Measurements from ENCODE around the gene PRDM16. TPM values are rescaled to one million over a fixed set of nuclear protein-coding genes. Genes with fewer than 3 reads are reported as not detected.

PRDM16 gene
- total and polyA plus RNA-seq, 2 of the 13 experiments (the other 11 are each of a cell fraction or from before 2014, with no cell fraction given), result 0.15 to 0.81 TPM

DNA sequence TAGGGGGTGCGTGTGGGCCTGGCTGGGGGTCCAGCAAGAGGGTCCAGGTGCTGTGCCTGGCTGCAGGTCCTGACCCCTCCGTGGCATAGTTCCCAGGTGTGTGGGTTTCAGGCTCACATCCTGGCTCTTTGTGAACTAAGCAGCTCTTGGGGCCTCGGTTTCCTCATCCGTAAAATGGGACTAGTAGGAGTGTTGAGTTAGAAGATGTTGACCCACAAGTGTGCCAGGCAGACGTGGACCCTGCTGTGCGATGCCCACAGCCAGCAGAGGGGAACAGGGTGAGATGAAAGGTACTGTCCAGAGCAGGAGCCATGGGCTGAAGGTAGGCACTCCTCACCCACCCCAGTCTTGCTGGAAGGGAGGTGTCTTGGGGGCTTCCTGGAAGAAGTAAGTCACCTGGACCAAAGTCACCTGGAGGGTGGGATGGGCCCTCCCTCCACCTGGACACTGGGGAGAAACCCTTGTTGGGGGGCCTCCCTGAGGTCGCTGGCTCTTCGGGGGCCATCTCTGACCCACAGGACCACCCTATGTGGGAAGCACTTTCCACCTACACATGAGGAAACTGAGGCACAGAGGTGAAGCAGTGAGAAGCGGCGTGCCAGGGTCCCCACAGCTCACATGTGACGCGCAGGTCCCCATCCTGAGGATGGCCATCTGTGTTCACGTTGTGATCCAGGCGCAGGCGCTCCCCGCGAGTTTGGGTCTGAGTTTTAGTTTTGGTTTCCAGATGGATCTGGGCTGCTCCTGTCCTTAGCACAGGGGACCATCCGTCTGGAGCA, 386.9 kb downstream of the PRDM16 start (continued):
- TF ChIP-seq PHF5A (CRISPR knock-in tag; IDR thresholded peaks at IDR 0.05; ENCODE audit: low read depth, unreplicated experiment) (no peak), ZC3H13 (CRISPR knock-in tag; IDR thresholded peaks at IDR 0.05) (peak; percentile 4; the same call in 1 of the 2 replicates), ZSCAN31 (CRISPR knock-in tag; IDR thresholded peaks at IDR 0.05; ENCODE audit: low read depth) (no peak), NFKBIZ (CRISPR knock-in tag; IDR thresholded peaks at IDR 0.05) (no peak), KLF12 (CRISPR knock-in tag; IDR thresholded peaks at IDR 0.05; ENCODE audit: borderline replicate concordance) (no peak), SP5 (CRISPR knock-in tag; IDR thresholded peaks at IDR 0.05; ENCODE audit: borderline replicate concordance, low read depth) (no peak), ZFP62 (CRISPR knock-in tag; IDR thresholded peaks at IDR 0.05) (no peak), NFATC3 (CRISPR knock-in tag; IDR thresholded peaks at IDR 0.05) (no peak), ZNF260 (CRISPR knock-in tag; IDR thresholded peaks at IDR 0.05; ENCODE audit: borderline replicate concordance, low read depth) (no peak), RAD51 (IDR thresholded peaks at IDR 0.05; ENCODE audit: borderline replicate concordance) (no peak), TOPORS (CRISPR knock-in tag; IDR thresholded peaks at IDR 0.05) (no peak), ATM (IDR thresholded peaks at IDR 0.05; ENCODE audit: borderline replicate concordance) (no peak), ZMYM3 (CRISPR knock-in tag; IDR thresholded peaks at IDR 0.05) (peak; percentile 91), MYNN (CRISPR knock-in tag; IDR thresholded peaks at IDR 0.05; ENCODE audit: low read depth) (no peak), SATB2 (CRISPR knock-in tag; IDR thresholded peaks at IDR 0.05) (no peak), ZNF644 (CRISPR knock-in tag; IDR thresholded peaks at IDR 0.05; ENCODE audit: low read depth) (no peak), ZNF101 (CRISPR knock-in tag; IDR thresholded peaks at IDR 0.05; ENCODE audit: borderline replicate concordance, low read depth) (no peak), RBM39 (IDR thresholded peaks at IDR 0.05; ENCODE audit: low read depth, low read length, poor library complexity, severe bottlenecking) (no peak), RAD21 (CRISPR knock-in tag; IDR thresholded peaks at IDR 0.05) (no peak), ZNF484 (CRISPR knock-in tag; IDR thresholded peaks at IDR 0.05; ENCODE audit: borderline replicate concordance, low read depth) (no peak)
- TF ChIP-seq, protein P1, sequence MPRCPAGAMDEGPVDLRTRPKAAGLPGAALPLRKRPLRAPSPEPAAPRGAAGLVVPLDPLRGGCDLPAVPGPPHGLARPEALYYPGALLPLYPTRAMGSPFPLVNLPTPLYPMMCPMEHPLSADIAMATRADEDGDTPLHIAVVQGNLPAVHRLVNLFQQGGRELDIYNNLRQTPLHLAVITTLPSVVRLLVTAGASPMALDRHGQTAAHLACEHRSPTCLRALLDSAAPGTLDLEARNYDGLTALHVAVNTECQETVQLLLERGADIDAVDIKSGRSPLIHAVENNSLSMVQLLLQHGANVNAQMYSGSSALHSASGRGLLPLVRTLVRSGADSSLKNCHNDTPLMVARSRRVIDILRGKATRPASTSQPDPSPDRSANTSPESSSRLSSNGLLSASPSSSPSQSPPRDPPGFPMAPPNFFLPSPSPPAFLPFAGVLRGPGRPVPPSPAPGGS (CRISPR knock-in tag; IDR thresholded peaks at IDR 0.05), result no peak
- TF ChIP-seq, protein P2, sequence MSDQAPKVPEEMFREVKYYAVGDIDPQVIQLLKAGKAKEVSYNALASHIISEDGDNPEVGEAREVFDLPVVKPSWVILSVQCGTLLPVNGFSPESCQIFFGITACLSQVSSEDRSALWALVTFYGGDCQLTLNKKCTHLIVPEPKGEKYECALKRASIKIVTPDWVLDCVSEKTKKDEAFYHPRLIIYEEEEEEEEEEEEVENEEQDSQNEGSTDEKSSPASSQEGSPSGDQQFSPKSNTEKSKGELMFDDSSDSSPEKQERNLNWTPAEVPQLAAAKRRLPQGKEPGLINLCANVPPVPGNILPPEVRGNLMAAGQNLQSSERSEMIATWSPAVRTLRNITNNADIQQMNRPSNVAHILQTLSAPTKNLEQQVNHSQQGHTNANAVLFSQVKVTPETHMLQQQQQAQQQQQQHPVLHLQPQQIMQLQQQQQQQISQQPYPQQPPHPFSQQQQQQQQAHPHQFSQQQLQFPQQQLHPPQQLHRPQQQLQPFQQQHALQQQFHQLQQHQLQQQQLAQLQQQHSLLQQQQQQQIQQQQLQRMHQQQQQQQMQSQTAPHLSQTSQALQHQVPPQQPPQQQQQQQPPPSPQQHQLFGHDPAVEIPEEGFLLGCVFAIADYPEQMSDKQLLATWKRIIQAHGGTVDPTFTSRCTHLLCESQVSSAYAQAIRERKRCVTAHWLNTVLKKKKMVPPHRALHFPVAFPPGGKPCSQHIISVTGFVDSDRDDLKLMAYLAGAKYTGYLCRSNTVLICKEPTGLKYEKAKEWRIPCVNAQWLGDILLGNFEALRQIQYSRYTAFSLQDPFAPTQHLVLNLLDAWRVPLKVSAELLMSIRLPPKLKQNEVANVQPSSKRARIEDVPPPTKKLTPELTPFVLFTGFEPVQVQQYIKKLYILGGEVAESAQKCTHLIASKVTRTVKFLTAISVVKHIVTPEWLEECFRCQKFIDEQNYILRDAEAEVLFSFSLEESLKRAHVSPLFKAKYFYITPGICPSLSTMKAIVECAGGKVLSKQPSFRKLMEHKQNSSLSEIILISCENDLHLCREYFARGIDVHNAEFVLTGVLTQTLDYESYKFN (CRISPR knock-in tag; conservative IDR thresholded peaks at IDR 0.05), result no peak
- TF ChIP-seq, protein P3, sequence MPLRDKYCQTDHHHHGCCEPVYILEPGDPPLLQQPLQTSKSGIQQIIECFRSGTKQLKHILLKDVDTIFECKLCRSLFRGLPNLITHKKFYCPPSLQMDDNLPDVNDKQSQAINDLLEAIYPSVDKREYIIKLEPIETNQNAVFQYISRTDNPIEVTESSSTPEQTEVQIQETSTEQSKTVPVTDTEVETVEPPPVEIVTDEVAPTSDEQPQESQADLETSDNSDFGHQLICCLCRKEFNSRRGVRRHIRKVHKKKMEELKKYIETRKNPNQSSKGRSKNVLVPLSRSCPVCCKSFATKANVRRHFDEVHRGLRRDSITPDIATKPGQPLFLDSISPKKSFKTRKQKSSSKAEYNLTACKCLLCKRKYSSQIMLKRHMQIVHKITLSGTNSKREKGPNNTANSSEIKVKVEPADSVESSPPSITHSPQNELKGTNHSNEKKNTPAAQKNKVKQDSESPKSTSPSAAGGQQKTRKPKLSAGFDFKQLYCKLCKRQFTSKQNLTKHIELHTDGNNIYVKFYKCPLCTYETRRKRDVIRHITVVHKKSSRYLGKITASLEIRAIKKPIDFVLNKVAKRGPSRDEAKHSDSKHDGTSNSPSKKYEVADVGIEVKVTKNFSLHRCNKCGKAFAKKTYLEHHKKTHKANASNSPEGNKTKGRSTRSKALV (CRISPR knock-in tag; IDR thresholded peaks at IDR 0.05), result no peak
- TF ChIP-seq, protein P4, sequence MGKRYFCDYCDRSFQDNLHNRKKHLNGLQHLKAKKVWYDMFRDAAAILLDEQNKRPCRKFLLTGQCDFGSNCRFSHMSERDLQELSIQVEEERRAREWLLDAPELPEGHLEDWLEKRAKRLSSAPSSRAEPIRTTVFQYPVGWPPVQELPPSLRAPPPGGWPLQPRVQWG (CRISPR knock-in tag; IDR thresholded peaks at IDR 0.05; ENCODE audit: borderline replicate concordance, low read depth), result 0 out of 2 replicates have a peak, but pooled peaks have one; percentile 77
